ENCODE data around the gene HECW1.

HECW1 gene

GRCh38 chr7:43600056-43600455 is 487.6 kb downstream of the HECW1 start:
- DNase-seq (ENCODE audit: low read depth, low spot score) = no peak
- no peaks in the 10 kb centered on the region for H3K36me3 ChIP-seq (ENCODE audit: insufficient read depth, low read length)

GRCh38 chr7:43602256-43602655 is 489.8 kb downstream of the HECW1 start:
- no peak for DNase-seq (ENCODE audit: low read depth, low spot score)
- H3K9ac ChIP-seq (ENCODE audit: insufficient read length) = no peak overlapping the region
- no peaks in the 10 kb centered on the region; the same call in 1 of the 2 replicates for H3K36me3 ChIP-seq (ENCODE audit: insufficient read depth, low read length)
- H3K9me3 ChIP-seq (ENCODE audit: low read depth, low read length) = no peaks in the 10 kb centered on the region
- TF ChIP-seq FOXP2 (optimal IDR thresholded peaks at IDR 0.05; ENCODE audit: control extremely low read depth, extremely low read length, insufficient read depth) = no peak
- TF ChIP-seq EZH2 (IDR thresholded peaks at IDR 0.05) = no peak
- no peak for TF ChIP-seq POLR2AphosphoS5 (IDR thresholded peaks at IDR 0.05; ENCODE audit: borderline replicate concordance, low read depth, low read length)
- no peak overlapping the region for H3K4me3 ChIP-seq
- H3K27ac ChIP-seq = no peak overlapping the region

More at GRCh38 chr7:43600056-43600455, 487.6 kb downstream of the HECW1 start:
- H3K9me3 ChIP-seq (ENCODE audit: low read depth, low read length) = no peaks in the 10 kb centered on the region
- H3K9ac ChIP-seq (ENCODE audit: insufficient read length) = no peak overlapping the region
- TF ChIP-seq FOXP2 (optimal IDR thresholded peaks at IDR 0.05; ENCODE audit: control extremely low read depth, extremely low read length, insufficient read depth) (no peak), POLR2AphosphoS5 (IDR thresholded peaks at IDR 0.05; ENCODE audit: borderline replicate concordance, low read depth, low read length) (no peak), EZH2 (IDR thresholded peaks at IDR 0.05) (no peak)
- H3K4me3 ChIP-seq = no peak overlapping the region
- no peak overlapping the region for H3K27ac ChIP-seq

- DNase-seq (ENCODE audit: low read depth, low spot score) = no peak
- TF ChIP-seq POLR2AphosphoS5 (IDR thresholded peaks at IDR 0.05; ENCODE audit: borderline replicate concordance, low read depth, low read length) (no peak), EZH2 (IDR thresholded peaks at IDR 0.05) (no peak), FOXP2 (optimal IDR thresholded peaks at IDR 0.05; ENCODE audit: control extremely low read depth, extremely low read length, insufficient read depth) (no peak)
- Histone ChIP-seq H3K9ac (ENCODE audit: insufficient read length) (no peak overlapping the region), H3K9me3 (ENCODE audit: low read depth, low read length) (no peaks in the 10 kb centered on the region), H3K36me3 (ENCODE audit: insufficient read depth, low read length) (peaks cover 2% of the 10 kb centered on the region; the same call in 1 of the 2 replicates), H3K27ac (no peak overlapping the region), H3K4me3 (no peak overlapping the region)
These were observed 491.8 kb downstream of the HECW1 start for GRCh38 chr7:43604251-43604650.

- H3K9ac ChIP-seq (ENCODE audit: insufficient read length) = no peak overlapping the region
- H3K36me3 ChIP-seq (ENCODE audit: insufficient read depth, low read length) = peaks cover 8% of the 10 kb centered on the region; the same call in 1 of the 2 replicates
- DNase-seq (ENCODE audit: low read depth, low spot score) = no peak
- no peaks in the 10 kb centered on the region for H3K9me3 ChIP-seq (ENCODE audit: low read depth, low read length)
- no peak overlapping the region for H3K4me3 ChIP-seq
- TF ChIP-seq POLR2AphosphoS5 (IDR thresholded peaks at IDR 0.05; ENCODE audit: borderline replicate concordance, low read depth, low read length) = no peak
- no peak for TF ChIP-seq EZH2 (IDR thresholded peaks at IDR 0.05)
- TF ChIP-seq FOXP2 (optimal IDR thresholded peaks at IDR 0.05; ENCODE audit: control extremely low read depth, extremely low read length, insufficient read depth) = no peak
- no peak overlapping the region for H3K27ac ChIP-seq
These were observed 496.6 kb downstream of the HECW1 start for GRCh38 chr7:43609097-43609496.

GRCh38 chr7:43612128-43612527 is 499.7 kb downstream of the HECW1 start:
- Histone ChIP-seq H3K9me3 (ENCODE audit: low read depth, low read length) (no peaks in the 10 kb centered on the region), H3K27ac (no peak overlapping the region), H3K36me3 (ENCODE audit: insufficient read depth, low read length) (0 out of 2 replicates have a peak, but pooled peaks cover 8% of the 10 kb centered on the region), H3K9ac (ENCODE audit: insufficient read length) (no peak overlapping the region), H3K4me3 (no peak overlapping the region)
- no peak for TF ChIP-seq POLR2AphosphoS5 (IDR thresholded peaks at IDR 0.05; ENCODE audit: borderline replicate concordance, low read depth, low read length)
- TF ChIP-seq FOXP2 (optimal IDR thresholded peaks at IDR 0.05; ENCODE audit: control extremely low read depth, extremely low read length, insufficient read depth) = no peak
- TF ChIP-seq EZH2 (IDR thresholded peaks at IDR 0.05) = no peak
- no peak for DNase-seq (ENCODE audit: low read depth, low spot score)

- Histone ChIP-seq H3K4me3 (no peak overlapping the region), H3K27ac (no peak overlapping the region), H3K9ac (ENCODE audit: insufficient read length) (no peak overlapping the region), H3K36me3 (ENCODE audit: insufficient read depth, low read length) (0 out of 2 replicates have a peak, but pooled peaks cover 8% of the 10 kb centered on the region), H3K9me3 (ENCODE audit: low read depth, low read length) (no peaks in the 10 kb centered on the region)
- TF ChIP-seq POLR2AphosphoS5 (IDR thresholded peaks at IDR 0.05; ENCODE audit: borderline replicate concordance, low read depth, low read length) (no peak), FOXP2 (optimal IDR thresholded peaks at IDR 0.05; ENCODE audit: control extremely low read depth, extremely low read length, insufficient read depth) (no peak), EZH2 (IDR thresholded peaks at IDR 0.05) (no peak)
- no peak for DNase-seq (ENCODE audit: low read depth, low spot score)
These were observed 500.4 kb downstream of the HECW1 start for GRCh38 chr7:43612599-43613589.

All from SK-N-MC (cell line).